OCI-LY7 (cell line): ENCODE data around the gene EIF4G2. TPM values are rescaled to one million over a fixed set of nuclear protein-coding genes. Genes with fewer than 3 reads are reported as not detected.
A peak's percentile ranks its signal among the peaks of the same experiment; 100 is the strongest.

Experiments
- BruUV-seq: library from RNA; stranded (reverse); fragments of 400-500 nt; replicated peaks from 2 replicates; lab custom pipeline; 2021; lab: Mats Ljungman, UMichigan
- CTCF ChIA-PET: fragments of 300-600 bp; sonication (Branson Sonifier 250); formaldehyde crosslinking; loops from one replicate; lab custom pipeline; 2022; ENCODE audit warnings: antibody characterized with exemption; ENCODE audit not compliant: unreplicated experiment; lab: Charles Lee
- POLR2A ChIA-PET: fragments of 300-600 bp; sonication (Branson Sonifier 250); formaldehyde crosslinking; loops from one replicate; lab custom pipeline; 2022; ENCODE audit warnings: antibody characterized with exemption; lab: Charles Lee
- DNase-seq: peaks from one replicate; pipeline ENCODE4 v3.0.0-alpha.2; 2015; ENCODE audit warnings: low spot score
- H2AFZ ChIP-seq: fragments of 200-600 bp; sonication (generic), shearing (Covaris generic); 2 replicates; pipeline ENCODE4 v1.6.1; 2014; ENCODE audit warnings: mild to moderate bottlenecking, antibody characterized with exemption, low read length, moderate library complexity
- H3K27ac ChIP-seq: fragments of 200-600 bp; sonication (generic); 2 replicates; pipeline ENCODE4 v1.5.1; 2014; ENCODE audit warnings: mixed run types, low read depth, mild to moderate bottlenecking, moderate library complexity, low read length, inconsistent platforms; ENCODE audit not compliant: poor library complexity, severe bottlenecking
- H3K36me3 ChIP-seq: fragments of 200-600 bp; sonication (generic); 2 replicates; pipeline ENCODE4 v1.6.1; 2014; ENCODE audit warnings: mild to moderate bottlenecking, antibody characterized with exemption, low read length, moderate library complexity, mixed read lengths; ENCODE audit not compliant: insufficient read depth
- H3K4me1 ChIP-seq: fragments of 200-600 bp; sonication (generic); 2 replicates; pipeline ENCODE4 v1.5.1; 2014; ENCODE audit warnings: mild to moderate bottlenecking, low read length; ENCODE audit not compliant: insufficient read depth, poor library complexity, severe bottlenecking
- H3K4me2 ChIP-seq: fragments of 200-600 bp; sonication (generic); 2 replicates; pipeline ENCODE4 v1.6.1; 2014; ENCODE audit warnings: mild to moderate bottlenecking, low read length
- H3K4me3 ChIP-seq: fragments of 200-600 bp; sonication (generic); 2 replicates; pipeline ENCODE4 v1.5.1; 2014; ENCODE audit warnings: mild to moderate bottlenecking, low read depth, low read length; ENCODE audit not compliant: poor library complexity, severe bottlenecking
- H3K79me2 ChIP-seq: fragments of 200-600 bp; sonication (generic); 2 replicates; pipeline ENCODE4 v1.6.1; 2016; ENCODE audit warnings: low read depth, mild to moderate bottlenecking, low read length, moderate library complexity, mixed read lengths; ENCODE audit not compliant: insufficient read depth
- H3K9me2 ChIP-seq: fragments of 200-600 bp; sonication (generic); 2 replicates; pipeline ENCODE4 v1.6.1; 2016; ENCODE audit warnings: mild to moderate bottlenecking, low read length, mixed read lengths; ENCODE audit not compliant: insufficient read depth
- H3K9me3 ChIP-seq: fragments of 200-600 bp; sonication (generic); 2 replicates; pipeline ENCODE4 v1.6.1; 2014; ENCODE audit warnings: mild to moderate bottlenecking, mixed run types, low read length, mixed read lengths
- H4K20me1 ChIP-seq: fragments of 200-600 bp; sonication (generic); 2 replicates; pipeline ENCODE4 v1.6.1; 2014; ENCODE audit warnings: mild to moderate bottlenecking, antibody characterized with exemption, low read length, moderate library complexity, mixed read lengths; ENCODE audit not compliant: insufficient read depth
- EZH2phosphoT487 ChIP-seq: fragments of 200-600 bp; sonication (generic); IDR thresholded peaks from 2 replicates; pipeline ENCODE4 v1.6.1; 2018; ENCODE audit warnings: low read depth, borderline replicate concordance, mild to moderate bottlenecking, mixed run types, antibody characterized with exemption, low read length, moderate library complexity, mixed read lengths
- intact Hi-C: fragments of 100-400 bp; cut with micrococcal nuclease; formaldehyde crosslinking; loops from one replicate; pipeline ENCODE4 v1.10.0; 2022; ENCODE audit not compliant: unreplicated experiment
- total RNA-seq, 2 experiments: library from RNA; depleted of rRNA in 1 of 2; stranded (reverse); fragments of >200 nt in 1 of 2; shearing (Covaris generic) in 1 of 2; gene quantifications; 2 replicates each; pipeline ENCODE4 v1.2.3, GENCODE V29; 2014 to 2022
- TF ChIP-seq, protein P1 (sequence below): fragments of 200-600 bp; sonication (generic); conservative IDR thresholded peaks from 2 replicates; pipeline ENCODE4 v1.5.1; 2014; ENCODE audit warnings: mild to moderate bottlenecking, antibody characterized with exemption, low read length, moderate library complexity, mixed read lengths

EIF4G2 gene
- total RNA-seq, 2 experiments from 2014 or later: 317 to 502 TPM

DNA sequence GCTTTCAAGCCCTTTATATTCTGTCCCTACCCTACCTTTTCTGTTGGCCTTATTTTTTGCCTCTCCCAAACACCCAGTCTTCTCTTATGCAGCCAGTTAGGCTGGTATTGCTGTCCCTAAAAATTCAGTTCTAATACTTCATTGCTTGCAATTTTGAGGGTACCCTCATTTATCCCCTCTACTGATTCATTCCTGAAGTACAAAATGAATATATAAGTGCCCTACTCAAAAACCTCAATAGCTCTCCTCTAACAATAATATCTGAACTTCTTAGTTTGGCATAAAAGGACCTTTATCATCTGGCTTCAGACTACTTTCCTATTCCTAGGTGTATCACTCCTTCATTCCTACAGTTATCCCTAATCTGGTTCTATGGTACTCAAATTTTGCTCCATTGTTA, 5.2 kb upstream of the EIF4G2 start:
- ChIA-PET CTCF (no interaction called here), POLR2A (no interaction called here)
- DNase-seq: no peak
- peaks cover 8% of the 10 kb centered on the region; the same call in 1 of the 2 replicates for H3K79me2 ChIP-seq
- no peaks in the 10 kb centered on the region; the same call in 1 of the 2 replicates for H3K36me3 ChIP-seq
- BruUV-seq: no TSS peak
- intact Hi-C loops: no loop called here
- no peaks in the 10 kb centered on the region for H4K20me1 ChIP-seq
- no peak overlapping the region for H3K27ac ChIP-seq
- H3K4me3 ChIP-seq: no peak overlapping the region
- TF ChIP-seq EZH2phosphoT487: no peak
- TF ChIP-seq, protein P1, sequence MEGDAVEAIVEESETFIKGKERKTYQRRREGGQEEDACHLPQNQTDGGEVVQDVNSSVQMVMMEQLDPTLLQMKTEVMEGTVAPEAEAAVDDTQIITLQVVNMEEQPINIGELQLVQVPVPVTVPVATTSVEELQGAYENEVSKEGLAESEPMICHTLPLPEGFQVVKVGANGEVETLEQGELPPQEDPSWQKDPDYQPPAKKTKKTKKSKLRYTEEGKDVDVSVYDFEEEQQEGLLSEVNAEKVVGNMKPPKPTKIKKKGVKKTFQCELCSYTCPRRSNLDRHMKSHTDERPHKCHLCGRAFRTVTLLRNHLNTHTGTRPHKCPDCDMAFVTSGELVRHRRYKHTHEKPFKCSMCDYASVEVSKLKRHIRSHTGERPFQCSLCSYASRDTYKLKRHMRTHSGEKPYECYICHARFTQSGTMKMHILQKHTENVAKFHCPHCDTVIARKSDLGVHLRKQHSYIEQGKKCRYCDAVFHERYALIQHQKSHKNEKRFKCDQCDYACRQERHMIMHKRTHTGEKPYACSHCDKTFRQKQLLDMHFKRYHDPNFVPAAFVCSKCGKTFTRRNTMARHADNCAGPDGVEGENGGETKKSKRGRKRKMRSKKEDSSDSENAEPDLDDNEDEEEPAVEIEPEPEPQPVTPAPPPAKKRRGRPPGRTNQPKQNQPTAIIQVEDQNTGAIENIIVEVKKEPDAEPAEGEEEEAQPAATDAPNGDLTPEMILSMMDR: no peak
- H3K9me2 ChIP-seq: no peaks in the 10 kb centered on the region
- H3K4me2 ChIP-seq: no peak overlapping the region
- no peak overlapping the region for H2AFZ ChIP-seq
- peaks cover 14% of the 10 kb centered on the region for H3K4me1 ChIP-seq
- H3K9me3 ChIP-seq: no peaks in the 10 kb centered on the region

DNA sequence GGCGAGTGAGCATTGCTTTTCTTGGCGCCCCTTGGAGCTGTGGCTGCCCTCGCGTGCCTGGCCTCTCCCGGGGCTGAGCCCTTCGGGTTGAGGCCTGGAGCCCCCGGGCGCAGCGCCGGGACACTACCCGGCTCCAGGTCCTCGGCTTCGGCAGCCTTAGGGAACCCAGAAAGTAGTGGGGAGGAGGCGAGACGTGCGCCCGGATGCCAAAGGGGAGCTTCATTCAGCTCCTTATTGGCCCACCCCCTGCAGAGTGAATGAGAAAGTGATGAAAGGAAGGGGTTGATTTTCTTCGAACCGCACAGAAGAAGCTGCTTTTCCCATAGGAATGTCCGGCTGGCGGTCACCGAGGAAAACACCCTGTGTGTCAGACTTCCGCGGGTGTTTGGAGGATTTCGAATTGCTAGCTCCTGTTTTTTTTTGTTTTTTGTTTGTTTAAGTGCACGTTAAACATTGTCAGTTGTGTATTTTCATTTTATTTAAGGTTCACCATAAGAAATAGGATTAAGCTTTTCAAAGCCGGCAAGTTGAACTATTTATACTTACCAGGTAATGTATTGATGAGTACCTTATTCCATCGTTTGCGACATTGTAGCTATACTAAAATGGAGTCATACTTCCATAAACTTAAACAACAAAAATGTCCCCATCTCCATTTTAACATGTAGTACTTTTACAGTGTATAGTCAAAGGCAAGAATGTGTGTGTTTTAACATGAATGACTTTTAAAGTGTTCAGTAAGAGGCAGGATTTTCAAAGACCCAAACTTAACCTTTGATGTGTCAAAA, 841 bp upstream of the EIF4G2 start:
- Histone ChIP-seq H3K4me1 (peaks cover 37% of the 10 kb centered on the region), H2AFZ (peak overlapping the region; percentile 82), H3K9me2 (no peaks in the 10 kb centered on the region), H3K79me2 (peaks cover 48% of the 10 kb centered on the region), H4K20me1 (peaks cover 11% of the 10 kb centered on the region; the same call in 1 of the 2 replicates), H3K9me3 (no peaks in the 10 kb centered on the region), H3K27ac (peak overlapping the region; percentile 87), H3K4me2 (peak overlapping the region; percentile 99), H3K4me3 (peak overlapping the region; percentile 94), H3K36me3 (peaks cover 38% of the 10 kb centered on the region)
- CTCF ChIA-PET: interaction anchor here (0.5 to 1.4 kb wide), 4 partner anchors 13 to 124 kb away, joined by 3 to 4 read pairs (median 3); no protein-coding TSS in a partner anchor
- BruUV-seq: TSS peak; percentile 79
- intact Hi-C loops: no loop called here
- POLR2A ChIA-PET: interaction anchor here (0.5 to 3.1 kb wide), 34 partner anchors 7 to 1073 kb away, joined by 3 to 63 read pairs (median 6); partner anchors contain the start of genes AMPD3, CTR9 and ZBED5
- DNase-seq: peak; percentile 40
- TF ChIP-seq, protein P1: no peak
- TF ChIP-seq EZH2phosphoT487: no peak
